Mammary epithelial cell (primary cell): ENCODE results near the gene HCAR3.

Experiments used
- CTCF ChIP-seq, 2 donors: IDR thresholded peaks in 1 of 2; conservative IDR thresholded peaks in 1 of 2; 2 replicates each; pipeline ENCODE4 v1.5.1; 2011 to 2012; ENCODE audit warnings: inconsistent platforms in 2 of 2, low read length in 2 of 2, mild to moderate bottlenecking in 2 of 2, control low read depth in 1 of 2, low read depth in 1 of 2; ENCODE audit not compliant: insufficient read depth in 1 of 2; ENCODE audit errors: extremely low read depth in 1 of 2
- EZH2 ChIP-seq: IDR thresholded peaks from 2 replicates; pipeline ENCODE4 v1.6.1; 2012; ENCODE audit warnings: low read length, inconsistent platforms, borderline replicate concordance

- no peak for TF ChIP-seq CTCF (conservative IDR thresholded peaks at IDR 0.05 in 1 of 2, IDR thresholded peaks at IDR 0.05 in 1 of 2; ENCODE audit: extremely low read depth in 1 of 2, insufficient read depth in 1 of 2, low read depth in 1 of 2, low read length in 2 of 2)
- TF ChIP-seq EZH2, result no peak
These were observed 16.0 kb upstream of the HCAR3 start for GRCh38 chr12:122732611-122733010.
